H1 (cell line): Measurements from ENCODE around the gene PRKCD. TPM values are rescaled to one million over a fixed set of nuclear protein-coding genes. Genes with fewer than 3 reads are reported as not detected.

Source experiments
- CTCF ChIA-PET: fragments of 300-600 bp; sonication (Branson Sonifier 250); formaldehyde crosslinking; loops from one replicate; lab custom pipeline; 2021; ENCODE audit not compliant: partially characterized antibody; lab: Charles Lee
- POLR2A ChIA-PET: fragments of 300-600 bp; sonication (Branson Sonifier 250); formaldehyde crosslinking; loops from one replicate; lab custom pipeline; 2021; ENCODE audit warnings: inconsistent platforms; ENCODE audit not compliant: partially characterized antibody; lab: Charles Lee
- DNase-seq, 2 experiments: peaks; one replicate each; pipeline versions ENCODE4 v3.0.0 to v3.0.0-alpha.2; 2010 to 2022; ENCODE audit warnings: low spot score in 2 of 2, low read depth in 1 of 2, mixed read lengths in 1 of 2
- FAIRE-seq: peaks from 2 replicates; lab custom pipeline; 2011; peaks lifted over from hg19 to GRCh38; lab: Jason Lieb, UNC
- H2AFZ ChIP-seq: 2 replicates; pipeline ENCODE4 v1.8.1; 2012; ENCODE audit warnings: low read length, inconsistent platforms
- H2AK5ac ChIP-seq: 2 replicates; pipeline ENCODE4 v1.6.1; 2013; ENCODE audit warnings: low read depth, low read length
- H2BK120ac ChIP-seq: replicated peaks from 2 replicates; pipeline ENCODE3; 2013; ENCODE audit warnings: low read depth, low read length, inconsistent platforms
- H2BK12ac ChIP-seq: 2 replicates; pipeline ENCODE4 v1.6.1; 2013; ENCODE audit warnings: low read depth, low read length
- H2BK15ac ChIP-seq: 2 replicates; pipeline ENCODE4 v1.6.1; 2013; ENCODE audit warnings: low read length
- H2BK20ac ChIP-seq: 2 replicates; pipeline ENCODE4 v1.6.1; 2013; ENCODE audit warnings: low read length
- H2BK5ac ChIP-seq: 2 replicates; pipeline ENCODE4 v1.6.1; 2013; ENCODE audit warnings: low read depth, low read length
- H3K14ac ChIP-seq: 2 replicates; pipeline ENCODE4 v1.6.1; 2013; ENCODE audit warnings: inconsistent platforms; ENCODE audit not compliant: insufficient read length
- H3K18ac ChIP-seq: 2 replicates; pipeline ENCODE4 v1.6.1; 2013; ENCODE audit warnings: low read length; ENCODE audit errors: extremely low read depth
- H3K23ac ChIP-seq: 2 replicates; pipeline ENCODE4 v1.6.1; 2013; ENCODE audit warnings: inconsistent platforms; ENCODE audit not compliant: insufficient read length
- H3K23me2 ChIP-seq: 2 replicates; pipeline ENCODE4 v1.6.1; 2013; ENCODE audit warnings: low read depth, low read length
- H3K27ac ChIP-seq: 2 replicates; pipeline ENCODE4 v1.6.1; 2011; ENCODE audit warnings: low read depth, low read length, inconsistent platforms
- H3K27me3 ChIP-seq, 4 experiments: replicated peaks in 1 of 4; 1 replicate in 1 of 4; 2 replicates in 3 of 4; pipeline versions ENCODE4 v1.6.1 to v1.8.1; 2011 to 2013; ENCODE audit warnings: low read length in 3 of 4, mild to moderate bottlenecking in 3 of 4, inconsistent platforms in 2 of 4, mixed read lengths in 2 of 4, moderate library complexity in 1 of 4; ENCODE audit not compliant: control insufficient read depth in 3 of 4, insufficient read depth in 3 of 4; ENCODE audit errors: extremely low read depth in 1 of 4
- H3K36me3 ChIP-seq, 4 experiments: 2 replicates each; pipeline versions ENCODE4 v1.6.1 to v1.8.1; 2011 to 2013; ENCODE audit warnings: mild to moderate bottlenecking in 4 of 4, low read length in 3 of 4, moderate library complexity in 2 of 4, control low read depth in 1 of 4, inconsistent platforms in 1 of 4; ENCODE audit not compliant: insufficient read depth in 4 of 4, control insufficient read depth in 2 of 4
- H3K4ac ChIP-seq: replicated peaks from 2 replicates; pipeline ENCODE3; 2013; ENCODE audit warnings: low read length, low read depth, mixed read lengths, inconsistent platforms; ENCODE audit not compliant: insufficient read length
- H3K4me1 ChIP-seq, 4 experiments: replicated peaks in 1 of 4; 1 replicate in 1 of 4; 2 replicates in 3 of 4; pipeline versions ENCODE4 v1.6.1 to v1.8.1; 2011 to 2013; ENCODE audit warnings: low read length in 3 of 4, inconsistent platforms in 2 of 4, mixed read lengths in 1 of 4; ENCODE audit not compliant: insufficient read depth in 4 of 4, control insufficient read depth in 3 of 4
- H3K4me2 ChIP-seq, 2 experiments: 2 replicates each; pipeline versions ENCODE4 v1.6.1 to v1.8.1; 2011 to 2013; ENCODE audit warnings: low read depth in 2 of 2, low read length in 2 of 2, control low read depth in 1 of 2, inconsistent platforms in 1 of 2, mild to moderate bottlenecking in 1 of 2; ENCODE audit not compliant: insufficient read depth in 1 of 2
- H3K4me3 ChIP-seq, 4 experiments: fragments of 200-600, 300-600 bp in 1 of 4; sonication (generic), shearing (Covaris generic), sonication (Bioruptor Twin) in 1 of 4; 2 replicates each; pipeline versions ENCODE4 v1.5.1 to v1.8.1; 2011 to 2016; ENCODE audit warnings: low read length in 4 of 4, low read depth in 3 of 4, control low read depth in 2 of 4, inconsistent platforms in 2 of 4, mild to moderate bottlenecking in 2 of 4, mixed read lengths in 1 of 4, moderate library complexity in 1 of 4; ENCODE audit not compliant: insufficient read depth in 2 of 4; ENCODE audit errors: extremely low read depth in 1 of 4
- H3K56ac ChIP-seq: replicated peaks from 2 replicates; pipeline ENCODE3; 2013; ENCODE audit warnings: low read depth, mild to moderate bottlenecking, mixed read lengths, low read length, inconsistent platforms; ENCODE audit not compliant: insufficient read length
- H3K79me1 ChIP-seq: 2 replicates; pipeline ENCODE4 v1.6.1; 2013; ENCODE audit warnings: low read depth, low read length, control low read depth
- H3K79me2 ChIP-seq, 2 experiments: 2 replicates each; pipeline versions ENCODE4 v1.6.1 to v1.8.1; 2012 to 2013; ENCODE audit warnings: low read length in 2 of 2, mild to moderate bottlenecking in 2 of 2, inconsistent platforms in 1 of 2; ENCODE audit not compliant: insufficient read depth in 2 of 2, control insufficient read depth in 1 of 2
- H3K9ac ChIP-seq, 4 experiments: replicated peaks in 1 of 4; 1 replicate in 1 of 4; 2 replicates in 3 of 4; pipeline versions ENCODE4 v1.6.1 to v1.8.1; 2011 to 2013; ENCODE audit warnings: low read depth in 3 of 4, low read length in 3 of 4, control low read depth in 2 of 4, mild to moderate bottlenecking in 2 of 4, moderate library complexity in 2 of 4, inconsistent platforms in 1 of 4; ENCODE audit errors: extremely low read depth in 1 of 4
- H3K9me3 ChIP-seq, 2 experiments: 2 replicates each; pipeline versions ENCODE4 v1.6.1 to v1.8.1; 2012 to 2013; ENCODE audit warnings: mild to moderate bottlenecking in 2 of 2, moderate library complexity in 2 of 2, control low read depth in 1 of 2, inconsistent platforms in 1 of 2, low read depth in 1 of 2, low read length in 1 of 2, mixed read lengths in 1 of 2; ENCODE audit not compliant: insufficient read depth in 2 of 2
- H4K20me1 ChIP-seq, 2 experiments: replicated peaks in 1 of 2; 2 replicates each; pipeline versions ENCODE3 to v1.8.1; 2011 to 2013; ENCODE audit warnings: inconsistent platforms in 2 of 2, low read length in 2 of 2, mild to moderate bottlenecking in 1 of 2; ENCODE audit not compliant: insufficient read depth in 2 of 2, control insufficient read depth in 1 of 2
- H4K5ac ChIP-seq: 2 replicates; pipeline ENCODE4 v1.6.1; 2013; ENCODE audit warnings: low read length, low read depth, mixed read lengths, inconsistent platforms; ENCODE audit not compliant: insufficient read length
- H4K8ac ChIP-seq: 2 replicates; pipeline ENCODE4 v1.8.0; 2013; ENCODE audit warnings: mild to moderate bottlenecking, moderate library complexity, low read length, inconsistent platforms; ENCODE audit not compliant: insufficient read depth; ENCODE audit errors: extremely low read depth
- H4K91ac ChIP-seq: replicated peaks from 2 replicates; pipeline ENCODE3; 2013; ENCODE audit warnings: low read length, mixed read lengths, inconsistent platforms; ENCODE audit not compliant: insufficient read length
- ATF3 ChIP-seq: IDR thresholded peaks from 2 replicates; pipeline ENCODE4 v1.6.1; 2011; ENCODE audit warnings: low read depth, mild to moderate bottlenecking, low read length; ENCODE audit not compliant: insufficient read depth
- HDAC6 ChIP-seq: IDR thresholded peaks from one replicate; pipeline ENCODE4 v1.7.1; 2012; ENCODE audit warnings: low read depth, mild to moderate bottlenecking, inconsistent platforms, low read length, moderate library complexity
- TEAD4 ChIP-seq: IDR thresholded peaks from 2 replicates; pipeline ENCODE4 v1.6.1; 2012; ENCODE audit warnings: low read depth, low read length, inconsistent platforms, mixed read lengths
- WGBS, 2 experiments: shearing (Covaris generic) in 1 of 2; methylation state at CpG; one replicate each; pipeline versions ENCODE4 v1.1.6 to v1.1.7; 2013 to 2015; ENCODE audit warnings: low lambda C conversion rate in 2 of 2, mixed read lengths in 2 of 2, inconsistent platforms in 1 of 2, low coverage in 1 of 2, missing lambda C conversion rate in 1 of 2; ENCODE audit not compliant: insufficient replicate concordance in 2 of 2, insufficient coverage in 1 of 2, insufficient read length in 1 of 2; ENCODE audit errors: extremely low coverage in 1 of 2, missing lambda C conversion rate in 1 of 2; 5-methylcytosine and 5-hydroxymethylcytosine counted together
- polyA plus RNA-seq, 7 experiments: library from polyadenylated mRNA; depleted of rRNA in 3 of 7; stranded (reverse) in 5 of 7; unstranded in 2 of 7; fragments of >200 nt in 5 of 7; fragments of 200-250 nt in 2 of 7; gene quantifications; 1 replicate in 5 of 7; 2 replicates in 1 of 7; 4 replicates in 1 of 7; pipeline versions ENCODE4 v1.2.1 to v1.2.3, GENCODE V29; 2011 to 2013; ENCODE audit warnings: missing spikeins in 2 of 7, mixed read lengths in 2 of 7
- total RNA-seq: library from RNA; stranded (reverse); fragmentation: NEBNext Ultra II Directional; extraction: Animal tissue kit (Norgen Biotek cat#: 25700); gene quantifications from 2 replicates; pipeline ENCODE4 v1.2.1, GENCODE V29; 2021

Gene PRKCD
- total and polyA plus RNA-seq, 2 of the 8 experiments (the other 6 are each of a cell fraction or from before 2014, with no cell fraction given), result 22.6 to 23.9 TPM

GRCh38 chr3:53123953-53124352 is 37.1 kb upstream of the PRKCD start:
- H3K9ac ChIP-seq, result no peak overlapping the region
- H3K56ac ChIP-seq, result no peak overlapping the region
- no peak overlapping the region for H4K5ac ChIP-seq
- H3K4ac ChIP-seq, result no peak overlapping the region
- no peak overlapping the region for H4K91ac ChIP-seq
- no peaks in the 10 kb centered on the region for H4K20me1 ChIP-seq
- CTCF ChIA-PET, result interaction anchor here (0.7 to 3.4 kb wide), 5 partner anchors 8 to 72 kb away, joined by 3 to 17 read pairs (median 9); no protein-coding TSS in a partner anchor
- POLR2A ChIA-PET, result no interaction called here
- no peaks in the 10 kb centered on the region for H3K79me1 ChIP-seq
- H2BK20ac ChIP-seq, result no peak overlapping the region
- no peak overlapping the region for H3K18ac ChIP-seq
- H3K9me3 ChIP-seq, result no peaks in the 10 kb centered on the region
- no peaks in the 10 kb centered on the region for H3K23me2 ChIP-seq
- no peak overlapping the region for H3K14ac ChIP-seq
- no peak for FAIRE-seq
- no peak overlapping the region for H4K8ac ChIP-seq
- no peak overlapping the region for H2BK12ac ChIP-seq
- no peak overlapping the region for H3K27ac ChIP-seq
- H2BK5ac ChIP-seq, result no peak overlapping the region
- no peak overlapping the region for H2BK15ac ChIP-seq
- H2AFZ ChIP-seq, result no peak overlapping the region
- H3K4me1 ChIP-seq, result no peaks in the 10 kb centered on the region
- peaks cover 5 to 58% (median 36%) of the 10 kb centered on the region in 4 experiments for H3K36me3 ChIP-seq
- H2BK120ac ChIP-seq, result no peak overlapping the region
- no peaks in the 10 kb centered on the region for H3K27me3 ChIP-seq
- no peak for TF ChIP-seq TEAD4
- TF ChIP-seq ATF3, result no peak
- no peak for TF ChIP-seq HDAC6
- H3K23ac ChIP-seq, result no peak overlapping the region
- no peak for DNase-seq
- WGBS, 2 experiments, result 95% methylated on average over 6 of the region's 6 CpGs; no CpG with 5 or more reads in 1 of the 2 experiments
- H3K4me3 ChIP-seq, result no peak overlapping the region
- peaks cover 0 to 4% of the 10 kb centered on the region in 2 experiments; a peak in 2 of 4 replicates for H3K79me2 ChIP-seq
- no peak overlapping the region for H3K4me2 ChIP-seq
- H2AK5ac ChIP-seq, result no peak overlapping the region
